Lung (tissue), 12 donors: ENCODE measurements around the gene MRPS27. TPM values are rescaled to one million over a fixed set of nuclear protein-coding genes. Genes with fewer than 3 reads are reported as not detected.

Experiments used
- ATAC-seq: fragments of 200-7000 bp; cut with Tn5 transposase; one replicate; pipeline ENCODE4 v1.9.1; 2020; ENCODE audit warnings: moderate number of reproducible peaks; ENCODE audit not compliant: insufficient read depth, low FRiP score
- DNase-seq, 3 donors: peaks; one replicate each; pipeline ENCODE4 v3.0.0-alpha.2; 2013 to 2017
- H3K27ac ChIP-seq, 2 donors: one replicate each; pipeline ENCODE4 v1.5.1; 2013; ENCODE audit warnings: mild to moderate bottlenecking in 2 of 2, moderate library complexity in 2 of 2, control low read depth in 1 of 2, inconsistent platforms in 1 of 2, low read depth in 1 of 2, low read length in 1 of 2
- H3K27me3 ChIP-seq, 3 donors: one replicate each; pipeline ENCODE4 v1.5.1; 2013; ENCODE audit warnings: low read length in 2 of 3; ENCODE audit not compliant: control insufficient read depth in 3 of 3, insufficient read depth in 3 of 3
- H3K36me3 ChIP-seq, 4 donors: one replicate each; pipeline ENCODE4 v1.5.1; 2013; ENCODE audit warnings: low read length in 4 of 4, mild to moderate bottlenecking in 1 of 4, moderate library complexity in 1 of 4; ENCODE audit not compliant: control insufficient read depth in 4 of 4, insufficient read depth in 4 of 4
- H3K4me1 ChIP-seq, 5 donors: one replicate each; pipeline ENCODE4 v1.5.1; 2013; ENCODE audit warnings: low read length in 5 of 5, mild to moderate bottlenecking in 2 of 5, moderate library complexity in 1 of 5; ENCODE audit not compliant: control insufficient read depth in 5 of 5, insufficient read depth in 5 of 5
- H3K4me3 ChIP-seq: one replicate; pipeline ENCODE4 v1.5.1; 2013; ENCODE audit warnings: mild to moderate bottlenecking, control low read depth, moderate library complexity
- H3K9ac ChIP-seq, 2 donors: one replicate each; pipeline ENCODE4 v1.5.1; 2013; ENCODE audit warnings: low read length in 2 of 2, control low read depth in 1 of 2; ENCODE audit not compliant: insufficient read depth in 1 of 2
- H3K9me3 ChIP-seq, 4 donors: one replicate each; pipeline ENCODE4 v1.5.1; 2013; ENCODE audit warnings: low read length in 3 of 4, mild to moderate bottlenecking in 1 of 4, moderate library complexity in 1 of 4; ENCODE audit not compliant: control insufficient read depth in 4 of 4, insufficient read depth in 3 of 4
- WGBS, 2 donors: extraction: QIAGEN DNeasy Blood & Tissue Kit; methylation state at CpG; one replicate each; pipeline ENCODE4 v1.1.7; 2013; 5-methylcytosine and 5-hydroxymethylcytosine counted together
- polyA plus RNA-seq, 2 donors: library from polyadenylated mRNA; stranded (reverse); fragments of 200-250 nt; gene quantifications; one replicate each; pipeline ENCODE4 v1.2.1, GENCODE V29; 2013
- total RNA-seq, 2 donors: library from RNA; depleted of rRNA in 1 of 2; stranded (reverse); fragments of >200 nt in 1 of 2; gene quantifications; one replicate each; pipeline ENCODE4 v1.2.1, GENCODE V29; 2014 to 2021
- TF ChIP-seq, protein P1 (sequence below): IDR thresholded peaks from 2 replicates; pipeline ENCODE4 v1.5.1; 2012; ENCODE audit warnings: mild to moderate bottlenecking; ENCODE audit errors: control extremely low read depth, extremely low read depth
- donor health status: control.
- donor health status: control.
- donor health status: Bipolar disorder and iron deficiency.
- donor health status: healthy.
- donor health status: DM: yes; HTN: yes; CAD: no.

MRPS27 gene
- total and polyA plus RNA-seq, 4 donors, result 18.8 to 84.8 (median 32.7) TPM

DNA sequence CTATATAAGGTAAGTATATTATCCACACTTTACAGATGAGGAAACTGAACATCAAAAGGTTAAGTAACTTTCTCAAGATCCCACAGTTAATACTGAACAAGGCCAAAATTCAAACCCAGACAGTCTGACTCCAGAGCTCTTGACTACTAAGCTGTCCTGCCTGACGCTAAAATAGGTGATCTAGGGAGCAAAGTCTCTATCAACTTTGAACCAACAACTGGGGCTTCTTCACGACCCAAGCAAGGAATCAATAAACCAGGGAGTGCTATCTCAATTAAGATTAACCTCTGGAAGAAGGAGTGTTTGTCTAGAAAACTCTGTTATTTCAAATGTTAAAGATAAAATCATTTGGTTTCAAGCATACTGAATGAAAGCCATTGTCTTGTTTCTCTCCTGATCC lies 64.4 kb downstream of the MRPS27 start:
- 82 to 87% methylated on average over 2 of the region's 2 CpGs for WGBS, 2 donors
- ATAC-seq (no peak), DNase-seq (no peak)
- Histone ChIP-seq H3K4me3 (no peak overlapping the region), H3K36me3 (peaks cover 0 to 9% (median 0%) of the 10 kb centered on the region in 4 donors), H3K27ac (no peak overlapping the region), H3K4me1 (peaks cover 0 to 7% (median 0%) of the 10 kb centered on the region in 5 donors), H3K27me3 (no peaks in the 10 kb centered on the region), H3K9ac (no peak overlapping the region), H3K9me3 (no peaks in the 10 kb centered on the region)
- TF ChIP-seq, protein P1, sequence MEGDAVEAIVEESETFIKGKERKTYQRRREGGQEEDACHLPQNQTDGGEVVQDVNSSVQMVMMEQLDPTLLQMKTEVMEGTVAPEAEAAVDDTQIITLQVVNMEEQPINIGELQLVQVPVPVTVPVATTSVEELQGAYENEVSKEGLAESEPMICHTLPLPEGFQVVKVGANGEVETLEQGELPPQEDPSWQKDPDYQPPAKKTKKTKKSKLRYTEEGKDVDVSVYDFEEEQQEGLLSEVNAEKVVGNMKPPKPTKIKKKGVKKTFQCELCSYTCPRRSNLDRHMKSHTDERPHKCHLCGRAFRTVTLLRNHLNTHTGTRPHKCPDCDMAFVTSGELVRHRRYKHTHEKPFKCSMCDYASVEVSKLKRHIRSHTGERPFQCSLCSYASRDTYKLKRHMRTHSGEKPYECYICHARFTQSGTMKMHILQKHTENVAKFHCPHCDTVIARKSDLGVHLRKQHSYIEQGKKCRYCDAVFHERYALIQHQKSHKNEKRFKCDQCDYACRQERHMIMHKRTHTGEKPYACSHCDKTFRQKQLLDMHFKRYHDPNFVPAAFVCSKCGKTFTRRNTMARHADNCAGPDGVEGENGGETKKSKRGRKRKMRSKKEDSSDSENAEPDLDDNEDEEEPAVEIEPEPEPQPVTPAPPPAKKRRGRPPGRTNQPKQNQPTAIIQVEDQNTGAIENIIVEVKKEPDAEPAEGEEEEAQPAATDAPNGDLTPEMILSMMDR, result no peak

DNA sequence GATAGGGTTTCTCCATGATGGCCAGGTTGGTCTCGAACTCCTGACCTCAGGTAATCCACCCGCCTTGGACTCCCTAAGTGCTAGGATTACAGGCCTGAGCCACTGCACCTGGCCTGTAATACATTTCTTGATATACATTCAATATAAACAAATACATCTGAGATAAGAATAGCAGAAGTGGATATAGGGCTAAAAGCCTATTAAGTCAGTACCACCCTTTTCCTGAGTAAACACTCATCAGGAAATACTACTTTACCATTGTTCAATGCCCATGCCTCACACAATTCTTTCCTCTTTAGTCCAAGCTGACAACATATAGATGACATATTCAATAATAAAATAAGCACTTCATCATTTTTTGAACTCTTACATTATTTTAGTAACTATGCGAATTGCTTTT lies 64.8 kb downstream of the MRPS27 start:
- Histone ChIP-seq H3K36me3 (peaks cover 0 to 9% (median 0%) of the 10 kb centered on the region in 4 donors), H3K9me3 (no peaks in the 10 kb centered on the region), H3K27me3 (no peaks in the 10 kb centered on the region), H3K9ac (no peak overlapping the region), H3K27ac (no peak overlapping the region), H3K4me3 (no peak overlapping the region), H3K4me1 (peaks cover 0 to 7% (median 0%) of the 10 kb centered on the region in 5 donors)
- WGBS, 2 donors, result 97 to 98% methylated on average over 3 of the region's 3 CpGs
- DNase-seq (no peak), ATAC-seq (no peak)
- TF ChIP-seq, protein P1, result no peak

DNA sequence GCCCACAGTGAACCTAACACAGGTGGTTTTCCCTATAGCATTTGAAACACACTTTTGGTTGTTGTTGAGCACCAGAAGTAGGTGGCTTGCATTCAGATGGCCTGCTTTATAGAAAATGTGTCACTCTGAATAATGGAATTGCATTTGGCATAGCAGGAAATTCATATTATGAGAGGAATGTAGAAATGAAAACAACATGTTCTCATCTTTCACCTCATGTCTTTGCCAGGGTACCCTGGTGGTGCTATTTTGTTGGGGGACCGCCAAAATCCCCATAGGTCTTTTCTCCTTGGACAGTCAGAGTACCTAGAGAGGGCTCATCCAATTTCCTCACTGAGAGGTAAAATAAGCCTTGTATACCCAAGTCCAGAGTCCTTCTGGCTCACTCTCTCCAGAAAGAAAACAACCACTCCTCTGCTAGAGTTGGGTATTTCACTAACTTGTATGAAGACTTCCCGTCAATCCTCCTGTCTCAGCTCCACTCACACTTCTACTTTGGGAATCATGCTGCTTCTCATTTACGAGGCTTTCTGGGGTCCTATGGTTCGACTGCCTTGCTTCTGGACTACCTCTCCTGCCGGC lies 67.4 kb downstream of the MRPS27 start:
- no peak overlapping the region for H3K4me3 ChIP-seq
- H3K9me3 ChIP-seq, result no peaks in the 10 kb centered on the region
- no peak for DNase-seq
- no peak overlapping the region for H3K9ac ChIP-seq
- WGBS, 2 donors, result 90 to 94% methylated on average over 5 of the region's 5 CpGs
- H3K36me3 ChIP-seq, result peaks cover 0 to 6% (median 0%) of the 10 kb centered on the region in 4 donors
- no peak overlapping the region for H3K27ac ChIP-seq
- peaks cover 0 to 13% (median 4%) of the 10 kb centered on the region in 5 donors for H3K4me1 ChIP-seq
- H3K27me3 ChIP-seq, result no peaks in the 10 kb centered on the region
- ATAC-seq, result no peak
- TF ChIP-seq, protein P1, result no peak

DNA sequence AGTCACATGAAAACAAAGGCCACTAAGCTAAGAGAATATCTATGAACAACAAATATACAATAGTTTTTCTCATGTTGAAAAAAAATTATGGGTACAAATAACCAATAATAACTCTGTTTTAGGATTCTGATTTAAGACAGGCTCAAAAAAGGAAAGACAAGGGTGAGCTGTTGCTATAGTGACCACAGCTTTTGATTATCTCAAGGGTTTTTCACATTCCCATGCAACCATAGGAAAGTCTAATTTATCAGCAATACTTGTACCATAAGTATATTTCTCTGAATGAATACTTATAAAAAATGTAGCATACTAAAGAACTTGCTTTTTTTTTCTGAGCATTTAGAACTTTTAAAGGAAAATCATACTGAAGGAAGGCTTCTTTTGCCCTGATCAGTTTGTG lies 68.0 kb downstream of the MRPS27 start:
- ATAC-seq, result no peak
- no peak overlapping the region for H3K27ac ChIP-seq
- H3K4me3 ChIP-seq, result no peak overlapping the region
- TF ChIP-seq, protein P1, result no peak
- no peak overlapping the region for H3K9ac ChIP-seq
- H3K9me3 ChIP-seq, result no peaks in the 10 kb centered on the region
- H3K36me3 ChIP-seq, result peaks cover 0 to 3% (median 0%) of the 10 kb centered on the region in 4 donors
- no peaks in the 10 kb centered on the region for H3K27me3 ChIP-seq
- no peak for DNase-seq
- H3K4me1 ChIP-seq, result peaks cover 0 to 17% (median 5%) of the 10 kb centered on the region in 5 donors
